Fibroblast of villous mesenchyme (primary cell): ENCODE measurements around the gene PSMC3IP. TPM values are rescaled to one million over a fixed set of nuclear protein-coding genes. Genes with fewer than 3 reads are reported as not detected.
A peak's percentile ranks its signal among the peaks of the same experiment; 100 is the strongest.

ENCODE experiments used
- DNase-seq: peaks from one replicate; pipeline ENCODE4 v3.0.0-alpha.2; 2010; ENCODE audit warnings: low read depth
- H3K4me3 ChIP-seq: 2 replicates; pipeline ENCODE4 v1.5.1; 2011; ENCODE audit warnings: low read depth, mild to moderate bottlenecking, low read length
- CTCF ChIP-seq: IDR thresholded peaks from 2 replicates; pipeline ENCODE4 v1.5.1; 2012; ENCODE audit warnings: low read depth, mild to moderate bottlenecking, low read length; ENCODE audit not compliant: insufficient read depth
- total RNA-seq: library from RNA; depleted of rRNA; stranded (reverse); fragments of >200 nt; gene quantifications from 2 replicates; pipeline ENCODE4 v1.2.3, GENCODE V29; 2012

PSMC3IP gene
- total RNA-seq, 1 donor = 3.9 TPM

GRCh38 chr17:42537156-42537805 lies 40.2 kb downstream of the PSMC3IP start:
- no peak for DNase-seq
- no peak for TF ChIP-seq CTCF
- H3K4me3 ChIP-seq = peak overlapping the region; percentile 72

GRCh38 chr17:42536372-42537155 lies 41.0 kb downstream of the PSMC3IP start:
- peak overlapping the region; percentile 72 for H3K4me3 ChIP-seq
- TF ChIP-seq CTCF = no peak
- DNase-seq = peak; percentile 88

GRCh38 chr17:42536048-42536371 lies 41.5 kb downstream of the PSMC3IP start, which contains the start of gene NAGLU:
Gene NAGLU (plus strand): TSS chr17:42536241. CDS start chr17:42536273, 32 bp downstream.
- DNase-seq = peak; percentile 90
- H3K4me3 ChIP-seq = peak within 1 kb of the TSS; percentile 72
- no peak for TF ChIP-seq CTCF

GRCh38 chr17:42535155-42536047 lies 42.1 kb downstream of the PSMC3IP start:
- TF ChIP-seq CTCF = no peak
- H3K4me3 ChIP-seq = peak overlapping the region; percentile 72
- no peak for DNase-seq

GRCh38 chr17:42531455-42532354 lies 45.8 kb downstream of the PSMC3IP start:
- peak; percentile 83 for DNase-seq
- peak overlapping the region; percentile 51 for H3K4me3 ChIP-seq
- peak; percentile 41 for TF ChIP-seq CTCF

- TF ChIP-seq CTCF = no peak
- no peak overlapping the region for H3K4me3 ChIP-seq
- peak; percentile 67 for DNase-seq
Measured at GRCh38 chr17:42530952-42531454, 46.5 kb downstream of the PSMC3IP start.
